Measurements from ENCODE around the gene C2orf76. TPM values are rescaled to one million over a fixed set of nuclear protein-coding genes. Genes with fewer than 3 reads are reported as not detected.

C2orf76 gene
- total RNA-seq, 1 donor from 2014 or later: 11.0 TPM

GRCh38 chr2:119260646-119261492 lies 105.8 kb downstream of the C2orf76 start:
- H3K9me3 Mint-ChIP-seq (ENCODE audit: low read depth): no peaks in the 10 kb centered on the region
- no peak for DNase-seq (ENCODE audit: low spot score)
- H3K4me1 Mint-ChIP-seq (ENCODE audit: low read depth): peaks cover 40% of the 10 kb centered on the region
- no peak overlapping the region for H3K4me3 Mint-ChIP-seq (ENCODE audit: unreplicated experiment)
- no peaks in the 10 kb centered on the region for H3K27me3 Mint-ChIP-seq (ENCODE audit: low read depth)
- peak overlapping the region; percentile 67 for H3K27ac Mint-ChIP-seq (ENCODE audit: unreplicated experiment)
- no peak for TF ChIP-seq CTCF (IDR thresholded peaks at IDR 0.05)
- H3K36me3 Mint-ChIP-seq (ENCODE audit: low read depth): peaks cover 7% of the 10 kb centered on the region

GRCh38 chr2:119259296-119259860 lies 107.3 kb downstream of the C2orf76 start:
- H3K36me3 Mint-ChIP-seq (ENCODE audit: low read depth): peaks cover 3% of the 10 kb centered on the region
- TF ChIP-seq CTCF (IDR thresholded peaks at IDR 0.05): no peak
- no peaks in the 10 kb centered on the region for H3K9me3 Mint-ChIP-seq (ENCODE audit: low read depth)
- H3K4me3 Mint-ChIP-seq (ENCODE audit: unreplicated experiment): no peak overlapping the region
- no peak for DNase-seq (ENCODE audit: low spot score)
- H3K4me1 Mint-ChIP-seq (ENCODE audit: low read depth): peaks cover 55% of the 10 kb centered on the region
- no peaks in the 10 kb centered on the region for H3K27me3 Mint-ChIP-seq (ENCODE audit: low read depth)
- H3K27ac Mint-ChIP-seq (ENCODE audit: unreplicated experiment): peak overlapping the region; percentile 45

- TF ChIP-seq CTCF (IDR thresholded peaks at IDR 0.05): no peak
- H3K27ac Mint-ChIP-seq (ENCODE audit: unreplicated experiment): no peak overlapping the region
- no peak for DNase-seq (ENCODE audit: low spot score)
- no peak overlapping the region for H3K4me3 Mint-ChIP-seq (ENCODE audit: unreplicated experiment)
- H3K27me3 Mint-ChIP-seq (ENCODE audit: low read depth): no peaks in the 10 kb centered on the region
- H3K36me3 Mint-ChIP-seq (ENCODE audit: low read depth): no peaks in the 10 kb centered on the region
- H3K9me3 Mint-ChIP-seq (ENCODE audit: low read depth): no peaks in the 10 kb centered on the region
- H3K4me1 Mint-ChIP-seq (ENCODE audit: low read depth): peaks cover 77% of the 10 kb centered on the region
Observed at GRCh38 chr2:119257198-119257597, 109.4 kb downstream of the C2orf76 start.

GRCh38 chr2:119256582-119256921 lies 110.1 kb downstream of the C2orf76 start:
- Mint-ChIP-seq H3K9me3 (ENCODE audit: low read depth) (no peaks in the 10 kb centered on the region), H3K4me3 (ENCODE audit: unreplicated experiment) (no peak overlapping the region), H3K4me1 (ENCODE audit: low read depth) (peaks cover 82% of the 10 kb centered on the region), H3K36me3 (ENCODE audit: low read depth) (peaks cover under 1% of the 10 kb centered on the region), H3K27ac (ENCODE audit: unreplicated experiment) (peak overlapping the region; percentile 93), H3K27me3 (ENCODE audit: low read depth) (no peaks in the 10 kb centered on the region)
- no peak for DNase-seq (ENCODE audit: low spot score)
- TF ChIP-seq CTCF (IDR thresholded peaks at IDR 0.05): no peak

GRCh38 chr2:119255760-119256581 lies 110.7 kb downstream of the C2orf76 start:
- DNase-seq (ENCODE audit: low spot score): no peak
- Mint-ChIP-seq H3K4me3 (ENCODE audit: unreplicated experiment) (peak overlapping the region; percentile 12), H3K4me1 (ENCODE audit: low read depth) (peaks cover 80% of the 10 kb centered on the region), H3K27me3 (ENCODE audit: low read depth) (no peaks in the 10 kb centered on the region), H3K36me3 (ENCODE audit: low read depth) (peaks cover 3% of the 10 kb centered on the region), H3K27ac (ENCODE audit: unreplicated experiment) (peak overlapping the region; percentile 93), H3K9me3 (ENCODE audit: low read depth) (no peaks in the 10 kb centered on the region)
- no peak for TF ChIP-seq CTCF (IDR thresholded peaks at IDR 0.05)
